ENCODE results near the gene NT5DC1. TPM values are rescaled to one million over a fixed set of nuclear protein-coding genes. Genes with fewer than 3 reads are reported as not detected.

NT5DC1 gene
- total and polyA plus RNA-seq, 4 donors = 8.6 to 49.0 (median 22.1) TPM

GRCh38 chr6:116165596-116165995, 64.9 kb downstream of the NT5DC1 start:
- peaks cover 0 to 3% (median 1%) of the 10 kb centered on the region in 4 donors for H3K36me3 ChIP-seq (ENCODE audit: control insufficient read depth in 4 of 4, insufficient read depth in 4 of 4, low read length in 4 of 4)
- H3K9me3 ChIP-seq (ENCODE audit: control insufficient read depth in 4 of 4, insufficient read depth in 3 of 4, low read length in 3 of 4) = peaks cover 0 to 3% (median under 1%) of the 10 kb centered on the region in 4 donors
- H3K4me1 ChIP-seq (ENCODE audit: control insufficient read depth in 5 of 5, insufficient read depth in 5 of 5, low read length in 5 of 5) = peaks cover 0 to 2% (median 0%) of the 10 kb centered on the region in 5 donors
- H3K4me3 ChIP-seq = no peak overlapping the region
- DNase-seq (no peak), ATAC-seq (ENCODE audit: insufficient read depth, low FRiP score) (no peak)
- H3K9ac ChIP-seq (ENCODE audit: insufficient read depth in 1 of 2, low read length in 2 of 2) = no peak overlapping the region
- no peak for TF ChIP-seq CTCF (IDR thresholded peaks at IDR 0.05; ENCODE audit: control extremely low read depth, extremely low read depth)
- WGBS, 2 donors = 92 to 93% methylated on average over 1 of the region's 1 CpG
- H3K27me3 ChIP-seq (ENCODE audit: control insufficient read depth in 3 of 3, insufficient read depth in 3 of 3, low read length in 2 of 3) = no peaks in the 10 kb centered on the region
- no peak overlapping the region for H3K27ac ChIP-seq (ENCODE audit: low read depth in 1 of 2, low read length in 1 of 2)

- Histone ChIP-seq H3K4me3 (no peak overlapping the region), H3K9ac (ENCODE audit: insufficient read depth in 1 of 2, low read length in 2 of 2) (no peak overlapping the region), H3K4me1 (ENCODE audit: control insufficient read depth in 5 of 5, insufficient read depth in 5 of 5, low read length in 5 of 5) (peaks cover 0 to 3% (median 0%) of the 10 kb centered on the region in 5 donors), H3K27me3 (ENCODE audit: control insufficient read depth in 3 of 3, insufficient read depth in 3 of 3, low read length in 2 of 3) (no peaks in the 10 kb centered on the region), H3K36me3 (ENCODE audit: control insufficient read depth in 4 of 4, insufficient read depth in 4 of 4, low read length in 4 of 4) (peaks cover 0 to 3% (median 1%) of the 10 kb centered on the region in 4 donors), H3K27ac (ENCODE audit: low read depth in 1 of 2, low read length in 1 of 2) (no peak overlapping the region), H3K9me3 (ENCODE audit: control insufficient read depth in 4 of 4, insufficient read depth in 3 of 4, low read length in 3 of 4) (peaks cover 0 to 3% (median under 1%) of the 10 kb centered on the region in 4 donors)
- DNase-seq (no peak), ATAC-seq (ENCODE audit: insufficient read depth, low FRiP score) (no peak)
- 79 to 100% methylated on average over 1 of the region's 1 CpG for WGBS, 2 donors
- TF ChIP-seq CTCF (IDR thresholded peaks at IDR 0.05; ENCODE audit: control extremely low read depth, extremely low read depth) = no peak
Observed at GRCh38 chr6:116166369-116166768, 65.7 kb downstream of the NT5DC1 start.

- no peak for TF ChIP-seq CTCF (IDR thresholded peaks at IDR 0.05; ENCODE audit: control extremely low read depth, extremely low read depth)
- H3K4me1 ChIP-seq (ENCODE audit: control insufficient read depth in 5 of 5, insufficient read depth in 5 of 5, low read length in 5 of 5) = peaks cover 0 to 3% (median 0%) of the 10 kb centered on the region in 5 donors
- no peaks in the 10 kb centered on the region for H3K27me3 ChIP-seq (ENCODE audit: control insufficient read depth in 3 of 3, insufficient read depth in 3 of 3, low read length in 2 of 3)
- no peak overlapping the region for H3K4me3 ChIP-seq
- H3K36me3 ChIP-seq (ENCODE audit: control insufficient read depth in 4 of 4, insufficient read depth in 4 of 4, low read length in 4 of 4) = peaks cover 0 to 3% (median 1%) of the 10 kb centered on the region in 4 donors
- peaks cover 0 to 3% (median under 1%) of the 10 kb centered on the region in 4 donors for H3K9me3 ChIP-seq (ENCODE audit: control insufficient read depth in 4 of 4, insufficient read depth in 3 of 4, low read length in 3 of 4)
- DNase-seq (no peak), ATAC-seq (ENCODE audit: insufficient read depth, low FRiP score) (no peak)
- H3K9ac ChIP-seq (ENCODE audit: insufficient read depth in 1 of 2, low read length in 2 of 2) = no peak overlapping the region
- no peak overlapping the region for H3K27ac ChIP-seq (ENCODE audit: low read depth in 1 of 2, low read length in 1 of 2)
- 99 to 100% methylated on average over 1 of the region's 1 CpG for WGBS, 2 donors
Observed at GRCh38 chr6:116168148-116168547, 67.5 kb downstream of the NT5DC1 start.

GRCh38 chr6:116169880-116170279, 69.2 kb downstream of the NT5DC1 start:
- no peak overlapping the region for H3K9ac ChIP-seq (ENCODE audit: insufficient read depth in 1 of 2, low read length in 2 of 2)
- no peak for TF ChIP-seq CTCF (IDR thresholded peaks at IDR 0.05; ENCODE audit: control extremely low read depth, extremely low read depth)
- H3K27me3 ChIP-seq (ENCODE audit: control insufficient read depth in 3 of 3, insufficient read depth in 3 of 3, low read length in 2 of 3) = no peaks in the 10 kb centered on the region
- H3K27ac ChIP-seq (ENCODE audit: low read depth in 1 of 2, low read length in 1 of 2) = no peak overlapping the region
- 90% methylated on average over 2 of the region's 2 CpGs for WGBS, 2 donors
- peaks cover 0 to 6% (median 4%) of the 10 kb centered on the region in 4 donors for H3K36me3 ChIP-seq (ENCODE audit: control insufficient read depth in 4 of 4, insufficient read depth in 4 of 4, low read length in 4 of 4)
- peaks cover 0 to 8% (median 0%) of the 10 kb centered on the region in 5 donors for H3K4me1 ChIP-seq (ENCODE audit: control insufficient read depth in 5 of 5, insufficient read depth in 5 of 5, low read length in 5 of 5)
- ATAC-seq (ENCODE audit: insufficient read depth, low FRiP score) = no peak
- peaks cover 0 to 2% (median 0%) of the 10 kb centered on the region in 4 donors for H3K9me3 ChIP-seq (ENCODE audit: control insufficient read depth in 4 of 4, insufficient read depth in 3 of 4, low read length in 3 of 4)
- no peak for DNase-seq
- no peak overlapping the region for H3K4me3 ChIP-seq

Data from lung (tissue), 12 donors.